HepG2 (cell line): ENCODE results near the gene PLA2G4A. TPM values are rescaled to one million over a fixed set of nuclear protein-coding genes. Genes with fewer than 3 reads are reported as not detected.

Experiments
- ATAC-seq: fragments of 200-7000 bp; cut with Tn5 transposase; 3 replicates; pipeline ENCODE4 v1.9.1; 2020; ENCODE audit warnings: mild to moderate bottlenecking, moderate library complexity
- BruUV-seq: library from RNA; stranded (reverse); fragments of 400-500 nt; replicated peaks from 2 replicates; lab custom pipeline; 2021; lab: Mats Ljungman, UMichigan
- CTCF ChIA-PET: fragments of 300-600 bp; formaldehyde crosslinking; extraction: SDS; loops from one replicate; lab custom pipeline; 2021; ENCODE audit warnings: low total read pairs, inconsistent platforms, low intra/inter-chr PET ratio; lab: Yijun Ruan, JAX
- POLR2A ChIA-PET: fragments of 350-600 bp; sonication (Branson Sonifier 250); formaldehyde crosslinking; loops from one replicate; lab custom pipeline; 2020; ENCODE audit warnings: antibody characterized with exemption, inconsistent platforms; lab: Yijun Ruan, JAX
- DNase-seq: peaks from one replicate; pipeline ENCODE4 v3.0.0-alpha.2; 2015; ENCODE audit warnings: low spot score
- FAIRE-seq: peaks from 3 replicates; lab custom pipeline; 2011; peaks lifted over from hg19 to GRCh38; lab: Jason Lieb, UNC
- H2AFZ ChIP-seq: one replicate; pipeline ENCODE4 v1.6.1; 2011; ENCODE audit warnings: low read length, inconsistent platforms
- H3K27ac ChIP-seq: fragments of 300-600 bp; 3 replicates; pipeline ENCODE4 v1.8.0; 2011; ENCODE audit warnings: mixed run types, mild to moderate bottlenecking, mixed read lengths, low read length, inconsistent platforms; ENCODE audit not compliant: insufficient read depth; ENCODE audit errors: extremely low read length
- H3K27me3 ChIP-seq, 2 experiments: fragments of 200-600 bp in 1 of 2; 2 replicates in 1 of 2; 3 replicates in 1 of 2; pipeline versions ENCODE4 v1.6.0 to v1.8.0; 2011; ENCODE audit warnings: low read length in 2 of 2, mild to moderate bottlenecking in 2 of 2, moderate library complexity in 2 of 2, inconsistent platforms in 1 of 2; ENCODE audit not compliant: insufficient read depth in 2 of 2, control insufficient read depth in 1 of 2
- H3K36me3 ChIP-seq, 2 experiments: fragments of 200-600 bp in 1 of 2; replicated peaks in 1 of 2; 2 replicates in 1 of 2; 3 replicates in 1 of 2; pipeline versions ENCODE4 v1.5.1 to v1.8.0; 2011; ENCODE audit warnings: low read length in 2 of 2, inconsistent platforms in 1 of 2; ENCODE audit not compliant: insufficient read depth in 2 of 2, control insufficient read depth in 1 of 2
- H3K4me1 ChIP-seq: 2 replicates; pipeline ENCODE4 v1.5.1; 2012; ENCODE audit warnings: low read length, inconsistent platforms; ENCODE audit not compliant: insufficient read depth
- H3K4me2 ChIP-seq: 2 replicates; pipeline ENCODE4 v1.6.0; 2011; ENCODE audit warnings: low read depth, low read length, inconsistent platforms
- H3K4me3 ChIP-seq, 3 experiments: fragments of 200-600 bp in 1 of 3; sonication (generic), shearing (Covaris generic) in 1 of 3; replicated peaks in 1 of 3; 2 replicates each; pipeline ENCODE4 v1.5.1; 2011 to 2016; ENCODE audit warnings: low read length in 3 of 3, inconsistent platforms in 2 of 3, low read depth in 2 of 3, mild to moderate bottlenecking in 2 of 3, control low read depth in 1 of 3, mixed read lengths in 1 of 3; ENCODE audit not compliant: insufficient read depth in 1 of 3
- H3K79me2 ChIP-seq: one replicate; pipeline ENCODE4 v1.6.1; 2011; ENCODE audit warnings: low read length, inconsistent platforms; ENCODE audit not compliant: insufficient read depth
- H3K9ac ChIP-seq: 2 replicates; pipeline ENCODE4 v1.6.0; 2011; ENCODE audit warnings: mild to moderate bottlenecking, low read depth, low read length, inconsistent platforms; ENCODE audit not compliant: insufficient read depth
- H3K9me3 ChIP-seq: 2 replicates; pipeline ENCODE4 v1.5.1; 2012; ENCODE audit warnings: mild to moderate bottlenecking, low read length
- H4K20me1 ChIP-seq: 2 replicates; pipeline ENCODE4 v1.6.0; 2011; ENCODE audit warnings: inconsistent platforms, mild to moderate bottlenecking, low read length, moderate library complexity; ENCODE audit not compliant: insufficient read depth
- ATF7 ChIP-seq, 2 experiments: fragments of 450-650 bp in 1 of 2; sonication (generic) in 1 of 2; formaldehyde crosslinking in 1 of 2; IDR thresholded peaks; 2 replicates each; pipeline versions ENCODE4 v1.4.0 to v1.6.1; 2016 to 2020; ENCODE audit warnings: antibody characterized with exemption in 1 of 2, mild to moderate bottlenecking in 1 of 2, missing genetic modification reagents in 1 of 2
- CREB1 ChIP-seq, 2 experiments: fragments of 450-650 bp in 1 of 2; IDR thresholded peaks; 2 replicates each; pipeline ENCODE4 v1.6.1; 2016 to 2017; ENCODE audit warnings: control low read depth in 1 of 2, mild to moderate bottlenecking in 1 of 2, missing compliant biosample characterization in 1 of 2, missing genetic modification characterization in 1 of 2
- MAFF ChIP-seq: IDR thresholded peaks from 2 replicates; pipeline ENCODE4 v1.6.1; 2011; ENCODE audit warnings: low read depth, low read length, improper control_type of control experiment
- MAFK ChIP-seq, 2 experiments: IDR thresholded peaks in 1 of 2; conservative IDR thresholded peaks in 1 of 2; 2 replicates each; pipeline ENCODE4 v1.6.1; 2011; ENCODE audit warnings: improper control_type of control experiment in 2 of 2, low read length in 2 of 2
- NAIF1 ChIP-seq: sonication (generic); formaldehyde crosslinking; IDR thresholded peaks from 2 replicates; pipeline ENCODE4 v1.5.0; 2020; ENCODE audit warnings: mild to moderate bottlenecking, missing genetic modification reagents, borderline replicate concordance
- SIX1 ChIP-seq: sonication (generic); formaldehyde crosslinking; IDR thresholded peaks from 2 replicates; pipeline ENCODE4 v1.4.0; 2020; ENCODE audit warnings: missing genetic modification reagents, borderline replicate concordance
- WGBS: methylation state at CpG from one replicate; pipeline ENCODE4 v1.1.6; 2017; ENCODE audit warnings: low lambda C conversion rate; 5-methylcytosine and 5-hydroxymethylcytosine counted together
- in situ Hi-C: cut with HindIII; loops from 2 replicates; pipeline ENCODE4 v1.10.0; 2017; ENCODE audit warnings: low pct_unique_long_range_greater_than_20kb; ENCODE audit not compliant: extremely low pct_ligation_motif_present
- intact Hi-C: fragments of 100-400 bp; cut with micrococcal nuclease; formaldehyde crosslinking; loops from one replicate; pipeline ENCODE4 v1.10.0; 2022; ENCODE audit not compliant: unreplicated experiment
- polyA plus RNA-seq, 8 experiments: library from polyadenylated mRNA; depleted of rRNA in 3 of 8; stranded (reverse) in 7 of 8; unstranded in 1 of 8; fragments of >200 nt; fragmentation: Illumina TruSeq in 4 of 8; extraction: Trizol in 4 of 8; gene quantifications; 2 replicates each; pipeline versions ENCODE4 v1.2.1 to v1.2.3, GENCODE V29; 2011 to 2016; ENCODE audit warnings: low read depth in 4 of 8, missing spikeins in 1 of 8, mixed read lengths in 1 of 8; ENCODE audit not compliant: insufficient read depth in 1 of 8
- total RNA-seq, 5 experiments: library from RNA; depleted of rRNA; stranded (reverse); fragments of >200 nt; fragmentation: Illumina TruSeq; extraction: Trizol; gene quantifications; 2 replicates each; pipeline ENCODE4 v1.2.3, GENCODE V29; 2016; ENCODE audit warnings: low read depth in 1 of 5
- TF ChIP-seq, protein P1 (sequence below): sonication (generic); formaldehyde crosslinking; IDR thresholded peaks from 2 replicates; pipeline ENCODE4 v1.5.0; 2020; ENCODE audit warnings: mild to moderate bottlenecking, missing genetic modification reagents

Gene PLA2G4A
- total and polyA plus RNA-seq, 2 of the 13 experiments (the other 11 are each of a cell fraction or from before 2014, with no cell fraction given): not detected

DNA sequence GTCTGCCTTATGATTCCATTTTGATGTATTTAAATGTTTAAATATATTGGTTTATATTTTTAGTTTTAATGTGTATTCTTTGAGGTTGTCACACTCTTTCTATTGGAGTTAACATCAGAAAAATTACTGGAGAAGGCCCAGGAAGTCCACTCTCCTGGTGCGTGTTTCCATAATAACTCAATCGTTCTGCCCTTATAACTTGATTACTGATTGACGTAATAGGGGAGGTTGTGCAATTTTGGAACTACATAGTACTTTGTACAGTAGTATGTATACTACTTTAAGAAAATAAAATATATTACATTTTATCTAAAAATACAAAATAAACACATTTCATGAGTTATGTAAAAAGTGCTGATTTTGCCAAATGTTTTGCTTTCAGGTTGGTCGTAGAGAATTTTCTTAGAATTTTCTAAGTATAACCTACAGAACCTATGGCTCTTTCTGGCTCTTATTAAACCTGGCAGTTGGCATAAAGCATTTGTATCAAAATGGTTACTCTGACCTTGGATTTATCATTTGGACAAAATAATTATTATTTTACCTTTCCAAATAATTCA lies 5.7 kb downstream of the PLA2G4A start:
- WGBS: 1% methylated on average over 4 of the region's 4 CpGs
- H3K27ac ChIP-seq: no peak overlapping the region
- no peaks in the 10 kb centered on the region for H3K36me3 ChIP-seq
- POLR2A ChIA-PET: no interaction called here
- H2AFZ ChIP-seq: no peak overlapping the region
- in situ Hi-C loops: no loop called here
- FAIRE-seq: no peak
- no peak for ATAC-seq
- no peak overlapping the region for H3K9ac ChIP-seq
- BruUV-seq: no TSS peak
- no peaks in the 10 kb centered on the region for H3K27me3 ChIP-seq
- H4K20me1 ChIP-seq: no peaks in the 10 kb centered on the region
- no peak overlapping the region for H3K4me3 ChIP-seq
- no peaks in the 10 kb centered on the region for H3K79me2 ChIP-seq
- no peak for DNase-seq
- no peak overlapping the region for H3K4me2 ChIP-seq
- TF ChIP-seq MAFK (conservative IDR thresholded peaks at IDR 0.05 in 1 of 2, IDR thresholded peaks at IDR 0.05 in 1 of 2; ENCODE audit: low read length in 2 of 2): peak; percentile 33 to 73; a peak in 3 of 4 replicates
- TF ChIP-seq SIX1 (CRISPR knock-in tag): no peak
- TF ChIP-seq MAFF: peak; percentile 48; the same call in 1 of the 2 replicates
- TF ChIP-seq, all 625 proteins: peak for 2
- CTCF ChIA-PET: no interaction called here
- intact Hi-C loops: no loop called here
- Histone ChIP-seq H3K4me1 (no peaks in the 10 kb centered on the region), H3K9me3 (no peaks in the 10 kb centered on the region)

DNA sequence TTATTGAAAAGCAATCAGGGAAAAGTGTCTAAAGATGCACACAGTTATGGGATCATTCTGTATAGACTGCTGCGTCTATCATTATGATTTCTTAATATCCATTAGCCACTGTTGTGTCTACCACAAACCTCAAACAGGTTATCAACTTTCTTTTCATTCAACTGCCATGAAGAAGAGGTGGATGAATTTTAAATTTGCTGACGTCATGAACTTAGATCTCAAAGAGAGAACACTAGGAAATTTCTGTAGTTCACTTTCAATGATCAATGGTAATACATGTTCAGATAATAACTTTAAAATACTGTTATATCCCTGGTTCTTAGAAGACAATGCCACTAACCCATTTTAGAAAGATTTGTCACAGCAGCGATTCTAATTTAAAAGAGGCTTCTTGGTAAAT lies 6.7 kb downstream of the PLA2G4A start:
- no peaks in the 10 kb centered on the region for H3K4me1 ChIP-seq
- no peaks in the 10 kb centered on the region for H3K79me2 ChIP-seq
- WGBS: 8% methylated on average over 3 of the region's 3 CpGs
- peak; percentile 84 for TF ChIP-seq ATF7 (IDR thresholded peaks at IDR 0.05)
- TF ChIP-seq ATF7 (CRISPR knock-in tag; IDR thresholded peaks at IDR 0.05): no peak
- peak; percentile 90 for TF ChIP-seq CREB1 (IDR thresholded peaks at IDR 0.05)
- TF ChIP-seq CREB1 (CRISPR knock-in tag; IDR thresholded peaks at IDR 0.05): no peak
- peak; percentile 91 for TF ChIP-seq MAFF
- TF ChIP-seq, protein P1, sequence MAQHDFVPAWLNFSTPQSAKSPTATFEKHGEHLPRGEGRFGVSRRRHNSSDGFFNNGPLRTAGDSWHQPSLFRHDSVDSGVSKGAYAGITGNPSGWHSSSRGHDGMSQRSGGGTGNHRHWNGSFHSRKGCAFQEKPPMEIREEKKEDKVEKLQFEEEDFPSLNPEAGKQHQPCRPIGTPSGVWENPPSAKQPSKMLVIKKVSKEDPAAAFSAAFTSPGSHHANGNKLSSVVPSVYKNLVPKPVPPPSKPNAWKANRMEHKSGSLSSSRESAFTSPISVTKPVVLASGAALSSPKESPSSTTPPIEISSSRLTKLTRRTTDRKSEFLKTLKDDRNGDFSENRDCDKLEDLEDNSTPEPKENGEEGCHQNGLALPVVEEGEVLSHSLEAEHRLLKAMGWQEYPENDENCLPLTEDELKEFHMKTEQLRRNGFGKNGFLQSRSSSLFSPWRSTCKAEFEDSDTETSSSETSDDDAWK: no peak
- no peak for TF ChIP-seq NAIF1
- TF ChIP-seq MAFK (conservative IDR thresholded peaks at IDR 0.05 in 1 of 2, IDR thresholded peaks at IDR 0.05 in 1 of 2; ENCODE audit: low read length in 2 of 2): peak; percentile 91 to 95
- ATAC-seq (no peak), DNase-seq (no peak), FAIRE-seq (no peak)
- intact Hi-C loops (no loop called here), in situ Hi-C loops (no loop called here)
- H3K27me3 ChIP-seq: no peaks in the 10 kb centered on the region
- H3K4me2 ChIP-seq: no peak overlapping the region
- no peak overlapping the region for H3K27ac ChIP-seq
- CTCF ChIA-PET: no interaction called here
- no peak overlapping the region for H2AFZ ChIP-seq
- no peak overlapping the region for H3K9ac ChIP-seq
- BruUV-seq: no TSS peak
- H4K20me1 ChIP-seq: no peaks in the 10 kb centered on the region
- POLR2A ChIA-PET: no interaction called here
- no peaks in the 10 kb centered on the region for H3K9me3 ChIP-seq
- no peaks in the 10 kb centered on the region for H3K36me3 ChIP-seq
- no peak overlapping the region for H3K4me3 ChIP-seq
